HG03066 (cell line): ENCODE data around the gene CSN2.

Source experiments
- ATAC-seq: cut with Tn5 transposase; IDR thresholded peaks from one replicate; pipeline ENCODE4 v1.9.1; 2021; ENCODE audit warnings: low read depth; ENCODE audit not compliant: unreplicated experiment

The CSN2 gene

DNA sequence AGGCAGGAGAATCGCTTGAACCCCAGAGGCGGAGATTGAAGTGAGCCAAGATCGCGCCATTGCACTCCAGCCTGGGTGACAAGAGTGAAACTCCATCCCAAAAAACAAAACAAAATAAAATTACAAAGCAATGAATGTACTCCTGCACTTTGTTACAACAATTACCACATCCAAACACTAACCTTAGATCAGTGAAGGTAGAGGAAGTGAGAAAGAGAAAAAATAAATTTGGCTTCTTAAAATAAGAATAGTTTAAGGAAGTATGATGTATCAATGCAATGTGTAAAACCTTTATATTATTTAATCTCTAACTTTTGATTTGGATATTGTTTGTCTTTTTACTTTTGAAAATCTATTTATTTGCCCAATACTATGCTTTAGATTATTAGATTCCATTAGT is 56.3 kb downstream of the CSN2 start:
- no peak for ATAC-seq

DNA sequence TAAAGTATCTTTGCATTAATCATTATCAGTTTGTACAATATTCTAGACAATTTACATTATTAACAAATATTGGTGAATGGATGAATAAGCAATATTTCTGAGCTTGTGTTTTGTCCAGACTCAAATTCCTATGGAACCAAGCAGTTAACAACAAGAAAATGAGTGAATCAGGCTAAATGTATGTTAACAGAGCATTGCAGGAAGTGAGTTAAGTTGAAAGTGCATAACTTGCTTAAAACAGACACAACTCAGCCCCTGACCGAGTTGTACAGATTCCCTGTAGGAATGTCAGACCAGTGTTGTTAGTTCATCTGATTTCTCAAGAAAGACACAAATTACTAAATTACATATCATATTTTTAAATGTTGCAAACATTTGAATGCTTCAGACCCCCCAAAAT is 58.4 kb downstream of the CSN2 start:
- ATAC-seq, result no peak
